Panc1 (cell line): ENCODE data around the gene SPATC1L.

Source experiments
- CTCF ChIP-seq: fragments of 450-650 bp; IDR thresholded peaks from 2 replicates; pipeline ENCODE4 v1.5.1; 2017; ENCODE audit warnings: mild to moderate bottlenecking
- REST ChIP-seq, 2 experiments: IDR thresholded peaks; 2 replicates each; pipeline ENCODE4 v1.6.1; 2011 to 2012; ENCODE audit warnings: low read depth in 2 of 2, control low read depth in 1 of 2, low read length in 1 of 2, mild to moderate bottlenecking in 1 of 2, moderate library complexity in 1 of 2; ENCODE audit not compliant: insufficient read depth in 1 of 2
- SIN3A ChIP-seq: IDR thresholded peaks from 2 replicates; pipeline ENCODE4 v1.6.1; 2012; ENCODE audit warnings: low read depth, mild to moderate bottlenecking, low read length, moderate library complexity, borderline replicate concordance; ENCODE audit not compliant: insufficient read depth

- no peak for TF ChIP-seq CTCF
- TF ChIP-seq SIN3A: no peak
- no peak for TF ChIP-seq REST (IDR thresholded peaks at IDR 0.05; ENCODE audit: insufficient read depth in 1 of 2, low read depth in 2 of 2, low read length in 1 of 2)
Measured at GRCh38 chr21:46161633-46162592, 22.3 kb downstream of the SPATC1L start.
